B cell (primary cell): ENCODE measurements around the gene NSUN2. TPM values are rescaled to one million over a fixed set of nuclear protein-coding genes. Genes with fewer than 3 reads are reported as not detected.

Source experiments
- ATAC-seq: fragments of 200-7000 bp; cut with Tn5 transposase; one replicate; pipeline ENCODE4 v1.10.0; 2021; ENCODE audit warnings: low read depth, mild to moderate bottlenecking, moderate number of reproducible peaks, moderate library complexity
- CTCF ChIA-PET: fragments of 350-600 bp; sonication (Branson Sonifier 250); formaldehyde crosslinking; loops from one replicate; lab custom pipeline; 2021; ENCODE audit warnings: antibody characterized with exemption, inconsistent platforms; lab: Charles Lee
- POLR2A ChIA-PET: fragments of 350-600 bp; sonication (Branson Sonifier 250); formaldehyde crosslinking; loops from one replicate; lab custom pipeline; 2021; ENCODE audit warnings: antibody characterized with exemption; lab: Charles Lee
- DNase-seq: peaks from one replicate; pipeline ENCODE4 v3.0.0; 2013
- H2AFZ ChIP-seq: 2 replicates; pipeline ENCODE4 v1.6.1; 2012; ENCODE audit warnings: mild to moderate bottlenecking, low read depth, low read length; ENCODE audit not compliant: insufficient read depth, poor library complexity, severe bottlenecking
- H3K27ac ChIP-seq, 2 donors: 1 replicate in 1 of 2; 2 replicates in 1 of 2; pipeline ENCODE4 v1.5.1; 2012 to 2013; ENCODE audit warnings: low read length in 2 of 2, mild to moderate bottlenecking in 2 of 2, moderate library complexity in 1 of 2
- H3K27me3 ChIP-seq, 4 experiments: fragments of 200-600 bp in 1 of 4; sonication (generic) in 1 of 4; replicated peaks in 1 of 4; 1 replicate in 2 of 4; 2 replicates in 2 of 4; pipeline versions ENCODE4 v1.6.1 to v1.7.0; 2013 to 2016; ENCODE audit warnings: low read length in 3 of 4, mild to moderate bottlenecking in 2 of 4, mixed read lengths in 1 of 4, moderate library complexity in 1 of 4; ENCODE audit not compliant: insufficient read depth in 4 of 4, control insufficient read depth in 3 of 4; ENCODE audit errors: control extremely low read depth in 1 of 4
- H3K36me3 ChIP-seq, 2 experiments: replicated peaks in 1 of 2; 1 replicate in 1 of 2; 2 replicates in 1 of 2; pipeline versions ENCODE4 v1.6.1 to v1.7.1; 2013; ENCODE audit warnings: low read length in 1 of 2; ENCODE audit not compliant: insufficient read depth in 2 of 2, control insufficient read depth in 1 of 2; ENCODE audit errors: control extremely low read depth in 1 of 2, extremely low read depth in 1 of 2
- H3K4me1 ChIP-seq, 2 donors: fragments of 200-600 bp in 1 of 2; sonication (generic) in 1 of 2; 1 replicate in 1 of 2; 2 replicates in 1 of 2; pipeline versions ENCODE4 v1.5.1 to v1.6.1; 2013 to 2017; ENCODE audit warnings: low read length in 2 of 2; ENCODE audit not compliant: control insufficient read depth in 2 of 2, insufficient read depth in 2 of 2
- H3K4me2 ChIP-seq: replicated peaks from 2 replicates; pipeline ENCODE3; 2012; ENCODE audit warnings: mild to moderate bottlenecking, low read depth, low read length; ENCODE audit not compliant: poor library complexity, severe bottlenecking
- H3K4me3 ChIP-seq, 5 experiments: fragments of 200-600 bp in 1 of 5; sonication (generic) in 1 of 5; 1 replicate in 3 of 5; 2 replicates in 2 of 5; pipeline versions ENCODE4 v1.5.1 to v1.7.0; 2011 to 2016; ENCODE audit warnings: low read length in 4 of 5, mild to moderate bottlenecking in 4 of 5, low read depth in 2 of 5, control low read depth in 1 of 5, moderate library complexity in 1 of 5; ENCODE audit not compliant: insufficient read depth in 1 of 5; ENCODE audit errors: control extremely low read depth in 1 of 5, extremely low read depth in 1 of 5
- H3K79me2 ChIP-seq: fragments of 200-600 bp; sonication (generic); one replicate; pipeline ENCODE4 v1.6.0; 2016; ENCODE audit warnings: low read length; ENCODE audit not compliant: control insufficient read depth, insufficient read depth
- H3K9ac ChIP-seq: fragments of 200-600 bp; sonication (generic); 2 replicates; pipeline ENCODE4 v1.6.1; 2017; ENCODE audit warnings: mild to moderate bottlenecking, low read length, moderate library complexity
- H3K9me3 ChIP-seq, 3 donors: one replicate each; pipeline versions ENCODE4 v1.6.1 to v1.7.1; 2013; ENCODE audit warnings: low read length in 2 of 3; ENCODE audit not compliant: control insufficient read depth in 2 of 3, insufficient read depth in 1 of 3; ENCODE audit errors: control extremely low read depth in 1 of 3
- H4K20me1 ChIP-seq: 2 replicates; pipeline ENCODE4 v1.6.0; 2012; ENCODE audit warnings: mild to moderate bottlenecking, low read length; ENCODE audit not compliant: insufficient read depth, control insufficient read depth, poor library complexity, severe bottlenecking
- H3K27ac Mint-ChIP-seq: one replicate; pipeline ENCODE4 v1.8.0; 2021; ENCODE audit warnings: mixed read lengths
- H3K27me3 Mint-ChIP-seq: one replicate; pipeline ENCODE4 v1.8.0; 2021; ENCODE audit warnings: mixed read lengths
- H3K4me1 Mint-ChIP-seq: one replicate; pipeline ENCODE4 v1.8.0; 2021; ENCODE audit warnings: mixed read lengths
- H3K4me3 Mint-ChIP-seq: one replicate; pipeline ENCODE4 v1.8.0; 2021; ENCODE audit warnings: mixed read lengths
- H3K9me3 Mint-ChIP-seq: one replicate; pipeline ENCODE4 v1.8.0; 2022; ENCODE audit warnings: mixed read lengths; ENCODE audit not compliant: insufficient read depth
- EZH2 ChIP-seq: IDR thresholded peaks from 2 replicates; pipeline ENCODE4 v1.6.1; 2012; ENCODE audit warnings: borderline replicate concordance, low read depth, mild to moderate bottlenecking, moderate library complexity, low read length; ENCODE audit not compliant: insufficient read depth, poor library complexity, severe bottlenecking
- WGBS: methylation state at CpG from one replicate; pipeline ENCODE4 v1.1.5; 2013; ENCODE audit warnings: missing lambda C conversion rate; ENCODE audit not compliant: insufficient coverage; 5-methylcytosine and 5-hydroxymethylcytosine counted together
- intact Hi-C: fragments of 100-400 bp; cut with micrococcal nuclease; formaldehyde crosslinking; loops from one replicate; pipeline ENCODE4 v1.10.0; 2022
- polyA plus RNA-seq: library from polyadenylated mRNA; depleted of rRNA; stranded (reverse); fragments of >200 nt; gene quantifications from 2 replicates; pipeline ENCODE4 v1.2.3, GENCODE V29; 2012
- total RNA-seq, 2 donors: library from RNA; stranded (reverse); fragments of 120-200 nt in 1 of 2; gene quantifications; 1 replicate in 1 of 2; 2 replicates in 1 of 2; pipeline versions ENCODE4 v1.2.3 to v1.2.4, GENCODE V29; 2013 to 2022
- TF ChIP-seq, protein P1 (sequence below): fragments of 200-600 bp; IDR thresholded peaks from one replicate; pipeline ENCODE4 v1.8.0; 2022; ENCODE audit warnings: antibody characterized with exemption, mild to moderate bottlenecking

The NSUN2 gene
- total and polyA plus RNA-seq, 2 donors (not counting 1 experiment from before 2014, with no cell fraction given) = 58.8 to 85.0 TPM

DNA sequence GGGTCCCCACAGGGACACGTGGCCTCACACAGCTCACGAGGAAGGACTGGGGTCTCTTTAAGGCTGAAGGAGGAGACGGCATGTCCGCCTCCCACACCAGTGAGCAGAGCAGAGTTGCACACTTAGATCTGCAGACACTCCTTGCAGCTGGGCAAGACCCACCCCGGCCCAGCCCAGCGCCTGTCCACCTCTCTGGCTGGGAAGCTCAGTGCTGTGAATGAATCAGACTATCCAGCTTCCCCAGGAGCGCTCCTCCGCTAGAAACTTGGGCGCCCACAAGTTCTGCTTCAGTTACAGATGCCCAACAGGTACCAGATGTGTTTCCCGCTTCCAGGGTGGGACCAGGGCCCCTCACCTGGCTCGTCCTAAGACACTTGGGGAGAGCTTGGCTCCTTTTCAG, 78.9 kb downstream of the NSUN2 start:
- no peak for ATAC-seq
- H4K20me1 ChIP-seq = no peaks in the 10 kb centered on the region

DNA sequence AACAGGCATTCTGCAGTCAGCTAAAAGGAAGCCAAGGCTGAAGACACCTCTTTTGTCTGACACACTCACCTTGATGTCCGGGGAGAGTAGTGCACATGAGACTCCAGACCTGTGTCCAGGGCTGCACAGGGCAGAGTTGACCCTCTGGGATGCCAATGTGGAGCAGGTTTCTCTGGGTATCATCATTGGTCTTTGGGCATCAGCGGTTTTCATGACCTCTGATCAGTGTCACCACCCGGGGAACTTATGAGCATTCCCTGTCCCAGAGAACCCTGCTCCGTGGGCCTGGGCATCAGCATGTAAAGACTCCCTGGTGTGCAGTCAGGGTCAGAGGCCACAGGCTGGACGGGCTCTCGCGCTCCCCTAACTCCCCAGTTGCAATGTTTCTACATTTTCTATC, 80.2 kb downstream of the NSUN2 start:
- ATAC-seq = no peak

More for the DNA sequence above, 78.9 kb downstream of the NSUN2 start:
- Histone ChIP-seq H3K36me3 (no peaks in the 10 kb centered on the region), H3K27me3 (peaks cover 0 to 10% (median 0%) of the 10 kb centered on the region in 4 experiments), H3K27ac (no peak overlapping the region), H3K4me2 (no peak overlapping the region), H3K4me3 (no peak overlapping the region), H3K4me1 (no peaks in the 10 kb centered on the region), H3K9ac (no peak overlapping the region), H3K9me3 (peaks cover 0 to 11% (median 0%) of the 10 kb centered on the region in 3 donors), H3K79me2 (no peaks in the 10 kb centered on the region), H2AFZ (no peak overlapping the region)
- no peaks in the 10 kb centered on the region for H3K4me1 Mint-ChIP-seq
- intact Hi-C loops = no loop called here
- no peaks in the 10 kb centered on the region for H3K9me3 Mint-ChIP-seq
- TF ChIP-seq, protein P1, sequence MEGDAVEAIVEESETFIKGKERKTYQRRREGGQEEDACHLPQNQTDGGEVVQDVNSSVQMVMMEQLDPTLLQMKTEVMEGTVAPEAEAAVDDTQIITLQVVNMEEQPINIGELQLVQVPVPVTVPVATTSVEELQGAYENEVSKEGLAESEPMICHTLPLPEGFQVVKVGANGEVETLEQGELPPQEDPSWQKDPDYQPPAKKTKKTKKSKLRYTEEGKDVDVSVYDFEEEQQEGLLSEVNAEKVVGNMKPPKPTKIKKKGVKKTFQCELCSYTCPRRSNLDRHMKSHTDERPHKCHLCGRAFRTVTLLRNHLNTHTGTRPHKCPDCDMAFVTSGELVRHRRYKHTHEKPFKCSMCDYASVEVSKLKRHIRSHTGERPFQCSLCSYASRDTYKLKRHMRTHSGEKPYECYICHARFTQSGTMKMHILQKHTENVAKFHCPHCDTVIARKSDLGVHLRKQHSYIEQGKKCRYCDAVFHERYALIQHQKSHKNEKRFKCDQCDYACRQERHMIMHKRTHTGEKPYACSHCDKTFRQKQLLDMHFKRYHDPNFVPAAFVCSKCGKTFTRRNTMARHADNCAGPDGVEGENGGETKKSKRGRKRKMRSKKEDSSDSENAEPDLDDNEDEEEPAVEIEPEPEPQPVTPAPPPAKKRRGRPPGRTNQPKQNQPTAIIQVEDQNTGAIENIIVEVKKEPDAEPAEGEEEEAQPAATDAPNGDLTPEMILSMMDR = no peak
- TF ChIP-seq EZH2 = no peak
- no peak overlapping the region for H3K4me3 Mint-ChIP-seq
- no peaks in the 10 kb centered on the region for H3K27me3 Mint-ChIP-seq
- CTCF ChIA-PET = no interaction called here
- H3K27ac Mint-ChIP-seq = no peak overlapping the region
- no peak for DNase-seq
- POLR2A ChIA-PET = no interaction called here
- 85% methylated on average over 11 of the region's 11 CpGs for WGBS

More for the DNA sequence above, 80.2 kb downstream of the NSUN2 start:
- Mint-ChIP-seq H3K9me3 (no peaks in the 10 kb centered on the region), H3K4me1 (no peaks in the 10 kb centered on the region), H3K4me3 (no peak overlapping the region), H3K27me3 (no peaks in the 10 kb centered on the region), H3K27ac (no peak overlapping the region)
- Histone ChIP-seq H3K9ac (no peak overlapping the region), H3K9me3 (peaks cover 0 to 8% (median 0%) of the 10 kb centered on the region in 3 donors), H4K20me1 (no peaks in the 10 kb centered on the region), H3K4me1 (no peaks in the 10 kb centered on the region), H3K36me3 (no peaks in the 10 kb centered on the region), H3K4me3 (no peak overlapping the region), H3K79me2 (no peaks in the 10 kb centered on the region), H3K27me3 (peaks cover 0 to 10% (median 0%) of the 10 kb centered on the region in 4 experiments), H3K27ac (no peak overlapping the region), H2AFZ (no peak overlapping the region), H3K4me2 (no peak overlapping the region)
- WGBS = 88% methylated on average over 7 of the region's 7 CpGs
- intact Hi-C loops = no loop called here
- POLR2A ChIA-PET = no interaction called here
- CTCF ChIA-PET = no interaction called here
- no peak for TF ChIP-seq EZH2
- TF ChIP-seq, protein P1 = no peak
- DNase-seq = no peak
